Loucy (cell line): ENCODE results near the gene PRKN.

Source experiments
- CTCF ChIP-seq: fragments of 200-600 bp; sonication (generic); conservative IDR thresholded peaks from 2 replicates; pipeline ENCODE4 v1.5.1; 2014; ENCODE audit warnings: mild to moderate bottlenecking, antibody characterized with exemption, low read length
- EZH2phosphoT487 ChIP-seq: fragments of 200-600 bp; IDR thresholded peaks from 2 replicates; pipeline ENCODE4 v1.6.1; 2018; ENCODE audit warnings: antibody characterized with exemption, mild to moderate bottlenecking, moderate library complexity, borderline replicate concordance

- TF ChIP-seq CTCF (no peak), EZH2phosphoT487 (no peak)
Measured at GRCh38 chr6:161313940-161314509, 1413.5 kb downstream of the PRKN start.
